ENCODE measurements around the gene UNC13D. TPM values are rescaled to one million over a fixed set of nuclear protein-coding genes. Genes with fewer than 3 reads are reported as not detected.
"Not testable (repeated sequence)": the region's sequence is repeated elsewhere in the genome, so short reads cannot be mapped to it uniquely, and the experiment has no call there.

Gene UNC13D
- total and polyA plus RNA-seq, 7 donors, result 1.7 to 12.8 (median 5.1) TPM

DNA sequence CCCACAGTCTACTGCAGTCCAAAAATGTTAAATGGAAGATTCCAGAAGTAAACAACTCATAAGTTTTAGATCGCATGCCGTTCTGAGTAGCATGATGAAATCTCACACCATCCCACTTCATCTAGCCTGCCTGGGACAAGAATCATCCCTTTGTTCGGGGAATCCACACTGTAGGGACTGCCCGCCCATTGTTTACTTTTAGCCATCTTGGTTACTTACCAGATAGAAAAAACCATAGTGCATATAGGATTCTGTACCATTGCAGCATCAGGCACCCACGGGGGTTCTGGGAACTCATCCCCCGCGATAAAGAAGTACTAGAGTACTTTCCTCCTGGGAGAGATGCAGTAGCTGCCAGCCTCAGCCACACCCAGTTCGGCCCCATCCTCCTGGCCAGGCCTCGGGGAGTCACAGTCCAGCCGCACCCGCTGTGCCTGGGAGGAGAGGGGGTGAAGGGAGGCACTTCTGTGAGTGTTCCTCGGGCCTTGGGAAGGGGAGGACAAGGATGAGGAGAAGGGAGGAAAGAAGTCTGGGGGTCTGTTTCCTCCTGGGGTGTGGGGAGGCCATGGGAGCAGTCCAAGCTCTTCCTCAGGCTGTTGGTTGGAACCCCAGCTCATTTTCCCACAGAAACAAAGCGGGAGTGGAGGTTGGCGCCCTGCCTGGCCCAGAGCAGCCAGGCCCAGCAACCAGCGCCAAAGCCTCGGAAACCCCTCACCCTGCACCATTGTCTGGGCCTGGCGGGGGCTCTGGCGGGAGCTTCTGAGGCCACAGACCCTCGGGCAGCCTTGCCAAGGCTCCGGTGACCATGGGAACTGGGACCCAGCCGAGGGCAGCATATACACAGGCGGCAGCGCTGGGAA lies 25.3 kb upstream of the UNC13D start:
- peaks cover 27% of the 10 kb centered on the region for H3K4me1 ChIP-seq
- ATAC-seq (peak in 1 of 4 donors; percentile 14), DNase-seq (peak; percentile 68 to 79)
- peaks cover 0 to 8% of the 10 kb centered on the region in 2 donors for H3K36me3 ChIP-seq (ENCODE audit: insufficient read depth in 1 of 2, low read depth in 1 of 2)
- 28 to 36% (median 36%) methylated on average over 23 of the region's 23 CpGs for WGBS, 3 donors
- no peaks in the 10 kb centered on the region for H3K27me3 ChIP-seq (ENCODE audit: insufficient read depth in 3 of 3, low read length in 2 of 3)
- H3K27ac ChIP-seq, result peak overlapping the region; percentile 53
- TF ChIP-seq, protein P1, sequence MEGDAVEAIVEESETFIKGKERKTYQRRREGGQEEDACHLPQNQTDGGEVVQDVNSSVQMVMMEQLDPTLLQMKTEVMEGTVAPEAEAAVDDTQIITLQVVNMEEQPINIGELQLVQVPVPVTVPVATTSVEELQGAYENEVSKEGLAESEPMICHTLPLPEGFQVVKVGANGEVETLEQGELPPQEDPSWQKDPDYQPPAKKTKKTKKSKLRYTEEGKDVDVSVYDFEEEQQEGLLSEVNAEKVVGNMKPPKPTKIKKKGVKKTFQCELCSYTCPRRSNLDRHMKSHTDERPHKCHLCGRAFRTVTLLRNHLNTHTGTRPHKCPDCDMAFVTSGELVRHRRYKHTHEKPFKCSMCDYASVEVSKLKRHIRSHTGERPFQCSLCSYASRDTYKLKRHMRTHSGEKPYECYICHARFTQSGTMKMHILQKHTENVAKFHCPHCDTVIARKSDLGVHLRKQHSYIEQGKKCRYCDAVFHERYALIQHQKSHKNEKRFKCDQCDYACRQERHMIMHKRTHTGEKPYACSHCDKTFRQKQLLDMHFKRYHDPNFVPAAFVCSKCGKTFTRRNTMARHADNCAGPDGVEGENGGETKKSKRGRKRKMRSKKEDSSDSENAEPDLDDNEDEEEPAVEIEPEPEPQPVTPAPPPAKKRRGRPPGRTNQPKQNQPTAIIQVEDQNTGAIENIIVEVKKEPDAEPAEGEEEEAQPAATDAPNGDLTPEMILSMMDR (IDR thresholded peaks at IDR 0.05), result no peak
- H3K9me3 ChIP-seq, result no peaks in the 10 kb centered on the region
- no peak overlapping the region for H3K4me3 ChIP-seq
- intact Hi-C loops (cut with DNase I), result no loop called here

DNA sequence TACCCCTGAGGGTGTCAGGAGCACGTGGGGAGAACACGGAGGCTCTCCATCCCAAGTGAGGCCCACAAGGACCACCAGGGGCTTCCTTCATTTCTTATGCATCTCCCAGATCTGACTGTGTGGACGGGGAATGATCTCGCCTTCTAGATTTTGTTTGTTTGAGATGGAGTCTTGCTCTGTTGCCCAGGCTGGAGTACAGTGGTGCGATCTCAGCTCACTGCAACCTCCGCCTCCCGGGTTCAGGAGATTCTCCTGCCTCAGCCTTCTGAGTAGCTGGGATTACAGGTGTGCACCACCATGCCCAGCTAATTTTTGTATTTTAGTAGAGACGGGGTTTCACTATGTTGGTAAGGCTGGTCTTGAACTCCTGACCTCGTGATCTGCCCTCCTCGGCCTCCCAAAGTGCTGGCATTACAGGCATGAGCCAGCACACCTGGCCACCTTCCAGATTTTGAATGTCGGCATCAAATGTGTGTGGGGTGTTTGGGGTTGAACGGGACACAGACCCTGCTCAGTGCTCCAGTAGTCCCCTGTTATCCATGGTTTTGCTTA lies 24.6 kb upstream of the UNC13D start:
- not testable (repeated sequence) for H3K4me3 ChIP-seq

DNA sequence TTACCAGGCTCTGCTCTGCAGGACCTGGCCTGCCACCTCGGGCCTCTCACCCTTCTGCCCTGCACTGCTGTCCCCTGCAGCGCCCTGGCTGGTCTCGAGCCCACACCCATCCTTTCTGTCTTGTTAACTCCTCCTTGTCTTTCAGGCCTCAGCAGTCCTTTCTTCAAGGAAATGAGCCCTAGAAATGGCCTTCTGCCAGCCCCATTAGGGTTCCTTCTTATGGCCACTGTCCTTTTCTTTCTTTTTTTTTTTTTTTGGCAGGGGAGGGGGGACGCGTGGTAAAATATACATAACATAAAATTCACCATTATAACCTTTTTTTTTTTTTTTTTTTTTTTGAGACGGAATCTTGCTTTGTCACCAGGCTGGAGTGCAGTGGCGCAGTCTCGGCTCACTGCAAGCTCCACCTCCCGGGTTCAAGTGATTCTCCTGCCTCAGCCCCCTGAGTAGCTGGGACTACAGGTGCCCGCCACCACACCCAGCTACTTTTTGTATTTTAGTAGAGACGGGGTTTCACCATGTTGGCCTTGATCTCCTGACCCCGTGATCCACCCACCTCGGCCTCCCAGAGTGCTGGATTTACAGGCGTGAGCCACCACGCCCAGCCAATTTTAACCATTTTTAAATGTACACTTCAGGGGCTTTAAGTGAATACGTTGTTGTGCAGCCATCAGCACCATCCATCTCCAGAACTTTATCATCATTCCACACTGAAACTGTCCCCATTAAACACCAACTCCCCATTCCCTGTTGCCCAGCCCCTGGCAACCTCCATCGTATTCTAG lies 21.4 kb upstream of the UNC13D start:
- 81 to 83% (median 82%) methylated on average over 14 to 17 of the region's 17 CpGs for WGBS, 3 donors
- H3K4me1 ChIP-seq; ATAC-seq; H3K27me3 ChIP-seq (ENCODE audit: insufficient read depth in 3 of 3, low read length in 2 of 3); H3K9me3 ChIP-seq; H3K36me3 ChIP-seq (ENCODE audit: insufficient read depth in 1 of 2, low read depth in 1 of 2); H3K27ac ChIP-seq; H3K4me3 ChIP-seq; intact Hi-C loops (cut with DNase I); DNase-seq: not testable (repeated sequence)

More for the DNA sequence above, 24.6 kb upstream of the UNC13D start:
- H3K9me3 ChIP-seq; intact Hi-C loops (cut with DNase I); DNase-seq; H3K27me3 ChIP-seq (ENCODE audit: insufficient read depth in 3 of 3, low read length in 2 of 3); H3K36me3 ChIP-seq (ENCODE audit: insufficient read depth in 1 of 2, low read depth in 1 of 2); ATAC-seq: not testable (repeated sequence)
- H3K27ac ChIP-seq, result peak overlapping the region; percentile 53
- WGBS, 3 donors, result 75 to 80% (median 77%) methylated on average over 12 of the region's 12 CpGs
- peaks cover 25% of the 10 kb centered on the region for H3K4me1 ChIP-seq

DNA sequence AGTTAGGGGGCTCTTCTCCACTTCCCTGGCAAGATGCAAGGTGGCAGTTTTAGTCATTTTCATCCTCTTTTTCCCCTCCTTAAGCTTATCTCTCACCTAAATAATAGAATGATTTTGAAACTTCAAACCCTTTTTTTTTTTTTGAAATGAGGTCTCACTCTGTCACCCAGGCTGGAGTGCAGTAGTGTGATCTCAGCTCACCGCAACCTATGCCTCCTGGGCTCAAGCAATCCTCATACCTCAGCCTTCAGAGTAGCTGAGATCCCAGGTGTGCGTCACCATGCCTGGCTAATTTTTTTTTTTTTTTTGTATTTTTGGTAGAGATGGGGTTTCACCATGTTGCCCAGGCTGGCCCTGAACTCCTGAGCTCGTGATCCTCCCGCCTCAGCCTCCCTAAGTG lies 20.7 kb upstream of the UNC13D start:
- H3K4me3 ChIP-seq; intact Hi-C loops (cut with DNase I); H3K27me3 ChIP-seq (ENCODE audit: insufficient read depth in 3 of 3, low read length in 2 of 3); DNase-seq; H3K36me3 ChIP-seq (ENCODE audit: insufficient read depth in 1 of 2, low read depth in 1 of 2); H3K4me1 ChIP-seq; ATAC-seq; H3K27ac ChIP-seq; H3K9me3 ChIP-seq: not testable (repeated sequence)
- WGBS, 3 donors, result 79 to 90% (median 82%) methylated on average over 4 of the region's 4 CpGs

DNA sequence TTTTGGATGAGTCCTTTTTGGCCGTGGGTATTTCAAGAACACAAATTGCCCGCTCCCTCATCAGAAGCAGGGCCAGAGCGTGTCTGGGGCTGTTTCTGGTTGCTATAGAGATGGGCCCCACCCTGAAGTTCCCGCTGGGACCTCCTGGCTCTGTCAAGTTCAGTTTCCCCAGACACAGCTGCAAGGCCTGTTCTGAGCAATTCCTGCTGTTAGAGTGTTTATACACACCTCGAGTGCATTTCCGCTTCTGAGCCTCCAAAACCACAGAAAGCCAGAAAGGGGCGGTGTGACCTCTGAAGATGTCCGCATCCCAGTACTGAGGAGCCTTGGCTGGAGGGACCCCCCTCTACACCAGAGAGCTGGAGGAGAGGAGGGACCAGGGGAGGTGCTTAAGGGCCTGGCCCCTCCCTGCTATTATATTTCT lies 20.3 kb upstream of the UNC13D start:
- Histone ChIP-seq H3K27ac (peak overlapping the region; percentile 41), H3K9me3 (no peaks in the 10 kb centered on the region), H3K4me1 (peaks cover 5% of the 10 kb centered on the region), H3K27me3 (ENCODE audit: insufficient read depth in 3 of 3, low read length in 2 of 3) (no peaks in the 10 kb centered on the region), H3K4me3 (no peak overlapping the region), H3K36me3 (ENCODE audit: insufficient read depth in 1 of 2, low read depth in 1 of 2) (no peaks in the 10 kb centered on the region)
- whole genome bisulfite sequencing, 3 donors, result 31 to 36% (median 34%) methylated on average over 8 of the region's 8 CpGs
- peak; percentile 28 to 78 (median 56) for ATAC-seq
- TF ChIP-seq, protein P1 (IDR thresholded peaks at IDR 0.05), result no peak
- intact Hi-C loops (cut with DNase I), result no loop called here
- peak; percentile 74 to 86 for DNase-seq

DNA sequence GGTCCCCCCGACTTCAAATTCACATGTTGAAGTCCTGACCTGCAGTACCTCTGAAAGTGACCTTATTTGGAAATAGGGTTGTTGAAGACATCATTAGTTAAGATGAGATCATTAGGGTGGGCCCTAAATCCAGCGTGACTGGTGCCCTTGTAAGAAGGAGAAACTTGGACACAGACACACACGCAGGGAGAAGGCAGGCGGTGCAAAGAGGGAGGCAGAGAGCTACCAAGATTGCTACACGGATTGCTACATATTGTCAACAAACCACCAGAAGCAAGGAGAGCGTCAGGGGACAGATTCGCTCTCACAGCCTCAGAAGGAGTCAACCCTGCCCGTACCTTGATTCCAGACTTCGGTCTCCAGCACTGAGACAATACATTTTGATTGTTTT lies 17.7 kb upstream of the UNC13D start:
- ATAC-seq, result no peak
- Histone ChIP-seq H3K36me3 (ENCODE audit: insufficient read depth in 1 of 2, low read depth in 1 of 2) (no peaks in the 10 kb centered on the region), H3K27me3 (ENCODE audit: insufficient read depth in 3 of 3, low read length in 2 of 3) (no peaks in the 10 kb centered on the region), H3K4me1 (no peaks in the 10 kb centered on the region), H3K27ac (no peak overlapping the region), H3K4me3 (no peak overlapping the region), H3K9me3 (no peaks in the 10 kb centered on the region)
- DNase-seq, result no peak
- WGBS, 3 donors, result 76 to 87% (median 79%) methylated on average over 9 of the region's 9 CpGs
- TF ChIP-seq, protein P1 (IDR thresholded peaks at IDR 0.05), result no peak
- intact Hi-C loops (cut with DNase I), result no loop called here

DNA sequence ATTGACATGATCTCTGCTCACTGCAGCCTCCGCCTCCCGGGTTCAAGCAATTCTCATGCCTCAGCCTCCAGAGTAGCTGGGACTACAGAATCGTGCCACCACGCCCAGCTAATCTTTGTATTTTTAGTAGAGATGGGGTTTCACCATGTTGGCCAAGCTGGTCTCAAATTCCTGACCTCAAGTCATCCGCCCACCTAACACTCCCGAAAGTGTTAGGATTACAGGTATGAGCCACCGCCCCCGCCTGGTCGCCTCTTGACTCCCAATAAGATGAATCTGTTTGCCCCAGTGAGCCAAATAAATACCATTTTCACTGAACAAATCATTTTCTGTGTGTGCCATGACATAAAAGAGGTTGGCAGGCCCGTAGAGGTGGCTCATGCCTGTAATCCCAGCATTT lies 15.2 kb upstream of the UNC13D start:
- 80 to 89% (median 87%) methylated on average over 10 of the region's 10 CpGs for WGBS, 3 donors
- not testable (repeated sequence) for DNase-seq; H3K4me1 ChIP-seq; H3K27me3 ChIP-seq (ENCODE audit: insufficient read depth in 3 of 3, low read length in 2 of 3); H3K9me3 ChIP-seq; H3K4me3 ChIP-seq; ATAC-seq; H3K36me3 ChIP-seq (ENCODE audit: insufficient read depth in 1 of 2, low read depth in 1 of 2); H3K27ac ChIP-seq
- intact Hi-C loops (cut with DNase I), result loop anchor here in 1 of 2 donors (5.0 kb wide), 1 partner anchor 33 kb away; no protein-coding TSS in a partner anchor
